ENCODE data around the gene STXBP5L. TPM values are rescaled to one million over a fixed set of nuclear protein-coding genes. Genes with fewer than 3 reads are reported as not detected.

The STXBP5L gene
- total RNA-seq, 1 experiment from 2014 or later = 5.9 TPM

GRCh38 chr3:121424549-121424948 is 516.5 kb downstream of the STXBP5L start (continued):
- TF ChIP-seq GABPB1 (CRISPR knock-in tag; IDR thresholded peaks at IDR 0.05) = no peak

- ATAC-seq (no peak), DNase-seq (ENCODE audit: low spot score) (no peak)
- POLR2A ChIA-PET = no interaction called here
- Mint-ChIP-seq H3K36me3 (peaks cover 41% of the 10 kb centered on the region), H3K4me3 (no peak overlapping the region), H3K27me3 (ENCODE audit: low read depth) (no peaks in the 10 kb centered on the region), H3K27ac (no peak overlapping the region), H3K9me3 (0 out of 2 replicates have a peak, but pooled peaks cover 3% of the 10 kb centered on the region), H3K4me1 (no peaks in the 10 kb centered on the region)
- TF ChIP-seq HMGA2 (CRISPR knock-in tag; IDR thresholded peaks at IDR 0.05) (no peak), SMAD4 (CRISPR knock-in tag; IDR thresholded peaks at IDR 0.05) (no peak), MLX (CRISPR knock-in tag; IDR thresholded peaks at IDR 0.05) (no peak), TEAD1 (CRISPR knock-in tag; IDR thresholded peaks at IDR 0.05) (no peak)
- CTCF ChIA-PET = no interaction called here
Measured at GRCh38 chr3:121430664-121431215, 522.7 kb downstream of the STXBP5L start.

GRCh38 chr3:121431726-121432517 is 523.9 kb downstream of the STXBP5L start:
- DNase-seq (ENCODE audit: low spot score) = no peak
- peaks cover 44% of the 10 kb centered on the region for H3K36me3 Mint-ChIP-seq
- no peak overlapping the region for H3K27ac Mint-ChIP-seq
- POLR2A ChIA-PET = no interaction called here
- CTCF ChIA-PET = no interaction called here
- H3K4me3 Mint-ChIP-seq = no peak overlapping the region
- H3K4me1 Mint-ChIP-seq = no peaks in the 10 kb centered on the region
- no peak for TF ChIP-seq MXD4 (CRISPR knock-in tag; IDR thresholded peaks at IDR 0.05; ENCODE audit: borderline replicate concordance)
- TF ChIP-seq ZNF532 (CRISPR knock-in tag; IDR thresholded peaks at IDR 0.05; ENCODE audit: borderline replicate concordance) = no peak
- TF ChIP-seq ZBTB43 (CRISPR knock-in tag; IDR thresholded peaks at IDR 0.05) = no peak
- TF ChIP-seq FOXJ3 (CRISPR knock-in tag; IDR thresholded peaks at IDR 0.05; ENCODE audit: borderline replicate concordance) = no peak
- no peak for TF ChIP-seq TEAD1 (CRISPR knock-in tag; IDR thresholded peaks at IDR 0.05)
- TF ChIP-seq CTCF (IDR thresholded peaks at IDR 0.05) = no peak
- no peak for TF ChIP-seq PRRX2 (CRISPR knock-in tag; IDR thresholded peaks at IDR 0.05)
- no peak for TF ChIP-seq ATF2 (CRISPR knock-in tag; IDR thresholded peaks at IDR 0.05; ENCODE audit: borderline replicate concordance, low read depth)
- no peak for TF ChIP-seq E2F4 (CRISPR knock-in tag; IDR thresholded peaks at IDR 0.05; ENCODE audit: borderline replicate concordance, low read depth)
- H3K9me3 Mint-ChIP-seq = 0 out of 2 replicates have a peak, but pooled peaks cover 3% of the 10 kb centered on the region
- H3K27me3 Mint-ChIP-seq (ENCODE audit: low read depth) = no peaks in the 10 kb centered on the region
- ATAC-seq = no peak

Measured in WTC11 (cell line).